Measurements from ENCODE around the gene CRYGN. TPM values are rescaled to one million over a fixed set of nuclear protein-coding genes. Genes with fewer than 3 reads are reported as not detected.

Gene CRYGN
- polyA plus RNA-seq, 1 of the 3 experiments (the other 2 are of a cell fraction): not detected

- Histone ChIP-seq H3K4me1 (ENCODE audit: control insufficient read depth in 1 of 2, insufficient read depth in 2 of 2, low read depth in 1 of 2, low read length in 1 of 2) (peaks cover 0 to 14% of the 10 kb centered on the region in 2 experiments; a peak in 1 of 4 replicates), H3K4me3 (ENCODE audit: low read depth in 2 of 2, low read length in 1 of 2) (peak overlapping the region; percentile 23 to 42; a peak in 3 of 4 replicates), H3K9me3 (no peaks in the 10 kb centered on the region), H3K9ac (peak overlapping the region; percentile 1; the same call in 1 of the 2 replicates), H4K20me1 (ENCODE audit: insufficient read depth) (no peaks in the 10 kb centered on the region), H3K9me2 (no peaks in the 10 kb centered on the region), H3K79me2 (ENCODE audit: insufficient read depth) (no peaks in the 10 kb centered on the region), H3K27ac (ENCODE audit: low read depth in 2 of 2, low read length in 1 of 2) (peak overlapping the region; percentile 44 to 54; a peak in 3 of 4 replicates), H3K36me3 (replicated peaks in 1 of 2; ENCODE audit: control insufficient read depth in 1 of 2, insufficient read depth in 2 of 2, low read length in 1 of 2) (peaks cover 3 to 14% of the 10 kb centered on the region in 2 experiments), H3K4me2 (peak overlapping the region; percentile 72), H2AFZ (ENCODE audit: low read depth) (peak overlapping the region; percentile 78), H3F3A (replicated peaks; ENCODE audit: insufficient read depth) (peaks cover 19% of the 10 kb centered on the region), H3K27me3 (ENCODE audit: insufficient read depth) (no peaks in the 10 kb centered on the region)
- ChIA-PET CTCF (interaction anchor here (0.9 to 3.2 kb wide), 12 partner anchors 11 to 323 kb away, joined by 3 to 13 read pairs (median 4); no protein-coding TSS in a partner anchor), POLR2A (interaction anchor here (0.8 kb wide), 1 partner anchor 13 kb away, joined by 3 read pairs; no protein-coding TSS in a partner anchor)
- 14% methylated on average over 25 of the region's 25 CpGs for WGBS (ENCODE audit: low lambda C conversion rate)
- peak; percentile 77 for DNase-seq
- TF ChIP-seq ELF1 (IDR thresholded peaks at IDR 0.05): no peak
- TF ChIP-seq MXI1 (IDR thresholded peaks at IDR 0.05; ENCODE audit: low read depth, low read length): peak; percentile 72
- TF ChIP-seq NRF1 (IDR thresholded peaks at IDR 0.05; ENCODE audit: low read depth, low read length): peak; percentile 17; the same call in 1 of the 2 replicates
- TF ChIP-seq SMC3 (IDR thresholded peaks at IDR 0.05; ENCODE audit: low read depth, low read length): peak; percentile 34
- no peak for TF ChIP-seq JUND (IDR thresholded peaks at IDR 0.05)
- TF ChIP-seq FOXJ3 (CRISPR knock-in tag; IDR thresholded peaks at IDR 0.05): no peak
- TF ChIP-seq TCF12 (IDR thresholded peaks at IDR 0.05): peak; percentile 46; the same call in 1 of the 2 replicates
- TF ChIP-seq, protein P1, sequence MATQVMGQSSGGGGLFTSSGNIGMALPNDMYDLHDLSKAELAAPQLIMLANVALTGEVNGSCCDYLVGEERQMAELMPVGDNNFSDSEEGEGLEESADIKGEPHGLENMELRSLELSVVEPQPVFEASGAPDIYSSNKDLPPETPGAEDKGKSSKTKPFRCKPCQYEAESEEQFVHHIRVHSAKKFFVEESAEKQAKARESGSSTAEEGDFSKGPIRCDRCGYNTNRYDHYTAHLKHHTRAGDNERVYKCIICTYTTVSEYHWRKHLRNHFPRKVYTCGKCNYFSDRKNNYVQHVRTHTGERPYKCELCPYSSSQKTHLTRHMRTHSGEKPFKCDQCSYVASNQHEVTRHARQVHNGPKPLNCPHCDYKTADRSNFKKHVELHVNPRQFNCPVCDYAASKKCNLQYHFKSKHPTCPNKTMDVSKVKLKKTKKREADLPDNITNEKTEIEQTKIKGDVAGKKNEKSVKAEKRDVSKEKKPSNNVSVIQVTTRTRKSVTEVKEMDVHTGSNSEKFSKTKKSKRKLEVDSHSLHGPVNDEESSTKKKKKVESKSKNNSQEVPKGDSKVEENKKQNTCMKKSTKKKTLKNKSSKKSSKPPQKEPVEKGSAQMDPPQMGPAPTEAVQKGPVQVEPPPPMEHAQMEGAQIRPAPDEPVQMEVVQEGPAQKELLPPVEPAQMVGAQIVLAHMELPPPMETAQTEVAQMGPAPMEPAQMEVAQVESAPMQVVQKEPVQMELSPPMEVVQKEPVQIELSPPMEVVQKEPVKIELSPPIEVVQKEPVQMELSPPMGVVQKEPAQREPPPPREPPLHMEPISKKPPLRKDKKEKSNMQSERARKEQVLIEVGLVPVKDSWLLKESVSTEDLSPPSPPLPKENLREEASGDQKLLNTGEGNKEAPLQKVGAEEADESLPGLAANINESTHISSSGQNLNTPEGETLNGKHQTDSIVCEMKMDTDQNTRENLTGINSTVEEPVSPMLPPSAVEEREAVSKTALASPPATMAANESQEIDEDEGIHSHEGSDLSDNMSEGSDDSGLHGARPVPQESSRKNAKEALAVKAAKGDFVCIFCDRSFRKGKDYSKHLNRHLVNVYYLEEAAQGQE (IDR thresholded peaks at IDR 0.05; ENCODE audit: low read depth, low read length): no peak
- TF ChIP-seq EP300 (IDR thresholded peaks at IDR 0.05; ENCODE audit: borderline replicate concordance in 1 of 2, low read depth in 1 of 2, low read length in 1 of 2): peak in 1 of 2 experiments; percentile 31; a peak in 1 of 4 replicates
- TF ChIP-seq, protein P2, sequence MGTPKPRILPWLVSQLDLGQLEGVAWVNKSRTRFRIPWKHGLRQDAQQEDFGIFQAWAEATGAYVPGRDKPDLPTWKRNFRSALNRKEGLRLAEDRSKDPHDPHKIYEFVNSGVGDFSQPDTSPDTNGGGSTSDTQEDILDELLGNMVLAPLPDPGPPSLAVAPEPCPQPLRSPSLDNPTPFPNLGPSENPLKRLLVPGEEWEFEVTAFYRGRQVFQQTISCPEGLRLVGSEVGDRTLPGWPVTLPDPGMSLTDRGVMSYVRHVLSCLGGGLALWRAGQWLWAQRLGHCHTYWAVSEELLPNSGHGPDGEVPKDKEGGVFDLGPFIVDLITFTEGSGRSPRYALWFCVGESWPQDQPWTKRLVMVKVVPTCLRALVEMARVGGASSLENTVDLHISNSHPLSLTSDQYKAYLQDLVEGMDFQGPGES (IDR thresholded peaks at IDR 0.05; ENCODE audit: low read depth, low read length): no peak
- TF ChIP-seq TEAD4 (IDR thresholded peaks at IDR 0.05; ENCODE audit: borderline replicate concordance, insufficient read depth): peak; percentile 52; the same call in 1 of the 2 replicates
- no peak for TF ChIP-seq USF1 (IDR thresholded peaks at IDR 0.05; ENCODE audit: borderline replicate concordance, low read depth)
- 0 out of 2 replicates have a peak, but pooled peaks have one; percentile 16 for TF ChIP-seq SIN3A (IDR thresholded peaks at IDR 0.05; ENCODE audit: borderline replicate concordance, low read depth, low read length)
- peak; percentile 53 for TF ChIP-seq RAD21 (IDR thresholded peaks at IDR 0.05; ENCODE audit: low read length)
- TF ChIP-seq, protein P3, sequence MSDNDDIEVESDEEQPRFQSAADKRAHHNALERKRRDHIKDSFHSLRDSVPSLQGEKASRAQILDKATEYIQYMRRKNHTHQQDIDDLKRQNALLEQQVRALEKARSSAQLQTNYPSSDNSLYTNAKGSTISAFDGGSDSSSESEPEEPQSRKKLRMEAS (IDR thresholded peaks at IDR 0.05; ENCODE audit: low read depth): peak; percentile 94
- TF ChIP-seq PBX3 (IDR thresholded peaks at IDR 0.05): peak; percentile 30; the same call in 1 of the 2 replicates
- TF ChIP-seq NFIC (IDR thresholded peaks at IDR 0.05; ENCODE audit: borderline replicate concordance): no peak; the same call in 1 of the 2 replicates
- no peak for TF ChIP-seq EZH2phosphoT487 (IDR thresholded peaks at IDR 0.05; ENCODE audit: borderline replicate concordance, low read depth)
- peak; percentile 19 for TF ChIP-seq CHD2 (IDR thresholded peaks at IDR 0.05; ENCODE audit: low read length, partially characterized antibody)
- no peak for TF ChIP-seq FOXM1 (IDR thresholded peaks at IDR 0.05; ENCODE audit: low read depth)
- TF ChIP-seq USF2 (IDR thresholded peaks at IDR 0.05; ENCODE audit: borderline replicate concordance, low read depth, low read length): no peak
- TF ChIP-seq GATA2 (CRISPR knock-in tag; IDR thresholded peaks at IDR 0.05): no peak
- TF ChIP-seq POLR2AphosphoS5 (IDR thresholded peaks at IDR 0.05; ENCODE audit: low read depth, low read length): no peak
Measured at GRCh38 chr7:151459726-151460473, 20.0 kb upstream of the CRYGN start.

Measured in SK-N-SH (cell line).